ENCODE measurements around the gene OR6B3.

- no peak for TF ChIP-seq POLR2A (conservative IDR thresholded peaks at IDR 0.05)
- no peak for TF ChIP-seq CEBPZ (IDR thresholded peaks at IDR 0.05; ENCODE audit: borderline replicate concordance, low read depth, low read length)
- no peak for TF ChIP-seq POLR3G (IDR thresholded peaks at IDR 0.05; ENCODE audit: extremely low read depth, insufficient read length, insufficient replicate concordance)
- no peak for TF ChIP-seq CBX2 (IDR thresholded peaks at IDR 0.05; ENCODE audit: insufficient read depth, low read length, poor library complexity, severe bottlenecking)
These were observed at the start of gene OR6B3 for GRCh38 chr2:240053173-240054155.
